ENCODE results near the gene TAS1R1.
A peak's percentile ranks its signal among the peaks of the same experiment; 100 is the strongest.
"Not testable (repeated sequence)": the region's sequence is repeated elsewhere in the genome, so short reads cannot be mapped to it uniquely, and the experiment has no call there.

The TAS1R1 gene

GRCh38 chr1:6546326-6546725, 8.8 kb upstream of the TAS1R1 start:
- Histone ChIP-seq H3K36me3 (replicated peaks) (peaks cover 34% of the 10 kb centered on the region), H3K4me3 (ENCODE audit: low read depth, low read length) (no peak overlapping the region), H3K27me3 (replicated peaks) (no peaks in the 10 kb centered on the region), H3K27ac (no peak overlapping the region)
- TF ChIP-seq CTCF (IDR thresholded peaks at IDR 0.05; ENCODE audit: low read depth, low read length, missing control alignments) = no peak
- DNase-seq = no peak
- in situ Hi-C loops (cut with HindIII; ENCODE audit: low pct_ligation_motif_present, low sequenced_read_pairs) = no loop called here

DNA sequence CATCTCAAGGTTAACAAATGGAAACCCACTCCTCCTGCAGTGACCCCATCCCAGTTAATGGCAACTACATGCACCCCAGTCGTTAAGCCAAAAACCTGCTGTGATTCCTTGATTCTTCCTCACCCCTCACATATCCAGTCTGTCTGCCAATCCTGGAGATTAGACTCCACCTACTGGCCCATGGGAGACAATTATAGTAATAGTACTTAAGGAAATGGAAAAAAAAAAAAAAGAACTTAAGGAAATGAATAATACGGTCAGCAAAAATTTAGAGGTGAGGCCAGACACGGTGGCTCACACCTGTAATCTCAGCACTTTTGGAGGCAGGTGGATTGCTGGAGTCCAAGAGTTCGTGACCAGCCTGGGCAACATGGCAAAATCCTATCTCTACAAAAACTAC, 7.8 kb upstream of the TAS1R1 start:
- H3K27me3 ChIP-seq (replicated peaks) = no peaks in the 10 kb centered on the region
- TF ChIP-seq CTCF (IDR thresholded peaks at IDR 0.05; ENCODE audit: low read depth, low read length, missing control alignments) = peak; percentile 46
- H3K36me3 ChIP-seq (replicated peaks) = peaks cover 33% of the 10 kb centered on the region
- peak; percentile 27 for DNase-seq
- no peak overlapping the region for H3K4me3 ChIP-seq (ENCODE audit: low read depth, low read length)
- no peak overlapping the region for H3K27ac ChIP-seq
- in situ Hi-C loops (cut with HindIII; ENCODE audit: low pct_ligation_motif_present, low sequenced_read_pairs) = no loop called here

DNA sequence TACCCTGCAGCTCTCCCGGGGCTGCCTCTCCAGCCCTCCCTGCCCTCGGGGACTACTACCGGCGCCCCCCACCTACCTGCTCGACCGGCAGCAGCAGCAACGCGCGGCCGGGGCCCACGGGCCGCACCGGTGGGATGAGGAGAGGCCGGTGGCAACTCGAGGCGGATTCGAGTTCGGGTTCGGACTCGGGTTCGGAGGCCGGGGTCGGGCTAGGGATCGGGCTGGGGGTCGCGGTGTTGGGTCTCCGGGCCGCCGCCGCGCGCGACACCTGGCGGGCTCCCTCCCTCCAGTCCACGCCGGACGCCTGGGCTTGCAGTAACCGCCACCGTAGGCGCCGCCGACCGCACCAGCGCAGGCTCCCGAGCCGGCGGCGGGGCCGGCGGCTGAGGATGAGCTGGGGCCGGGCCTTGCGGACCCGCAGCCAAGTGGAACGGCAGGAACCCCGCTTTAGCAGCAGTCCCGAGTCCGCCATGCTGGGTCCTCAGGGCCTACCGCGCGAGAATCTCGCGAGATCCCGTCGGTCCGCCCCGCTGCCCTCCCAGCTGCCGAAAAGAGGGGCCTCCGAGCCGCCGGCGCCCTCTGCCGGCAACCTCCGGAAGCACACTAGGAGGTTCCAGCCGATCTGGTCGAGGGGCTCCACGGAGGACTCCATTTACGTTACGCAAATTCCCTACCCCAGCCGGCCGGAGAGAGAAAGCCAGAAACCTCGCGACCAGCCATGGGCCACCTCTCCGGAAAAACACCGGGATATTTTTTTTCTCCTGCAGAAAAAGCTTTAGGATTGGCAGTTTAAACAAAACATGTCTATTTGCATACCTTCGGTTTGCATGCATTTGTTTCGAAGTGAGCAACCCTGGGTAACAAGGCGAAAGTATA, 838 bp upstream of the TAS1R1 start, which contains the start of gene NOL9:
NOL9 (minus strand) TSS at position 483 of the 876 bp plus-strand sequence; CDS start at position 472, 11 bp downstream.
- DNase-seq = peak; percentile 89
- TF ChIP-seq CTCF (IDR thresholded peaks at IDR 0.05; ENCODE audit: low read depth, low read length, missing control alignments) = peak; percentile 96
- peak within 1 kb of the TSS; percentile 62 for H3K27ac ChIP-seq
- in situ Hi-C loops (cut with HindIII; ENCODE audit: low pct_ligation_motif_present, low sequenced_read_pairs) = no loop called here
- peaks cover 6% of the 10 kb centered on the region for H3K36me3 ChIP-seq (replicated peaks)
- H3K27me3 ChIP-seq (replicated peaks) = no peaks in the 10 kb centered on the region
- peak within 1 kb of the TSS; percentile 92 for H3K4me3 ChIP-seq (ENCODE audit: low read depth, low read length)

DNA sequence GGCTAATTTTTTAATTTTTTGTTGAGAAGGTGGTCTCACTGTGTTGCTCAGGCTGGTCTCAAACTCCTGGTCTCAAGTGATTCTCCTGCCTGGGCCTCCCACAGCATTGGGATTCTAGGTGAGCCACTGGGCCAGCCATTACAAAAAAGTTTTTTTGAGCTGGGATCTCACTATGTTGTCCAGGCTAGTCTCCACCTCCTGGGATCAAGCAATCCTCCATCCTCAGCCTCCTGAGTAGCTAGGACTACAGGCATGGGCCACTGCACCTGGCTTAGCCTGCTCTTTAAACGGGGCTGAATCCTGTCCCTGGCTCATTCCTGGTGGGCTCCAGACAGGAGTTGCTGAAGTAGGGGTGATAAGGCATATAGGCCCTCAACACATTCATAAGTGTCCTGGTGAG, 2.5 kb downstream of the TAS1R1 start:
- no peak for DNase-seq
- Histone ChIP-seq H3K27ac (no peak overlapping the region), H3K27me3 (replicated peaks) (no peaks in the 10 kb centered on the region), H3K4me3 (ENCODE audit: low read depth, low read length) (no peak overlapping the region), H3K36me3 (replicated peaks) (no peaks in the 10 kb centered on the region)
- in situ Hi-C loops (cut with HindIII; ENCODE audit: low pct_ligation_motif_present, low sequenced_read_pairs) = no loop called here
- TF ChIP-seq CTCF (IDR thresholded peaks at IDR 0.05; ENCODE audit: low read depth, low read length, missing control alignments) = no peak

DNA sequence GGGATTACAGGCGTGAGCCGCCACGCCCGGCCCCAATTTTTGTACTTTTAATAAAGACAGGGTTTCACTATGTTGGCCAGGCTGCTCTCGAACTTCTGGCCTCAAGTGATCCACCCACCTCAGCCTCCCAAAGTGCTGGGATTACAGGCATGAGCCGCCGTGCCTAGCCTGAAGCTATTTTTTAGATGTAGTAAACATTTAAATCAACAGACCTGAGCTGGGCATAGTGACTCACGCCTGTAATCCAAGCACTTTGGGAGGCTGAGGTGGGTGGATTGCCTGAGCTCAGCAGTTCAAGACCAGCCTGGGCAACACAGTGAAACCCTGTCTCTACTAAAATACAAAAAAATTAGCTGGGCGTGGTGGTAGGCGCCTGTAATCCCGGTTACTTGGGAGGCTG, 4.1 kb downstream of the TAS1R1 start:
- H3K27ac ChIP-seq; DNase-seq; H3K27me3 ChIP-seq (replicated peaks); H3K36me3 ChIP-seq (replicated peaks); H3K4me3 ChIP-seq (ENCODE audit: low read depth, low read length); in situ Hi-C loops (cut with HindIII; ENCODE audit: low pct_ligation_motif_present, low sequenced_read_pairs): not testable (repeated sequence)

DNA sequence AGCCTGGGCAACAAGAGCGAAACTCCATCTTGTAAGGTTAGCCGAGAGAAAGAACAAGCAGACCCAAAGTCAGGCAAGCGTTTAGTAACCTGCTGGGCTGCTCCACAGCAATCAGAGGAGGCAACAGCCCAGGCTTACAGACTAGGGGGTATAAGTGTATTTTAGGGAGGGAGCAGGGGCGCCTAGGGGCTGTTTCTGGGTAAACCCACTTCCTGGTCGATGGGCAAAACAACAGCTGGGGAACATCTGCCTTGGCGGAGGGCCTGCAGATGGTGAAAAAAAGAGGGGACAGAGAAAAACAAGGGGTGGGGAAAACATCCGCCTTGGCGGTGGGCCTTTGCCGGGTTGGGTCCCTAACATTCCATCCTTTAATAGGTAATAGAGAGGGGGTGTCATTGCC, 5.2 kb downstream of the TAS1R1 start:
- Histone ChIP-seq H3K27ac (no peak overlapping the region), H3K27me3 (replicated peaks) (no peaks in the 10 kb centered on the region), H3K4me3 (ENCODE audit: low read depth, low read length) (no peak overlapping the region), H3K36me3 (replicated peaks) (no peaks in the 10 kb centered on the region)
- no peak for TF ChIP-seq CTCF (IDR thresholded peaks at IDR 0.05; ENCODE audit: low read depth, low read length, missing control alignments)
- in situ Hi-C loops (cut with HindIII; ENCODE audit: low pct_ligation_motif_present, low sequenced_read_pairs) = no loop called here
- DNase-seq = no peak
